ENCODE results near the gene GPHN.

Gene GPHN

DNA sequence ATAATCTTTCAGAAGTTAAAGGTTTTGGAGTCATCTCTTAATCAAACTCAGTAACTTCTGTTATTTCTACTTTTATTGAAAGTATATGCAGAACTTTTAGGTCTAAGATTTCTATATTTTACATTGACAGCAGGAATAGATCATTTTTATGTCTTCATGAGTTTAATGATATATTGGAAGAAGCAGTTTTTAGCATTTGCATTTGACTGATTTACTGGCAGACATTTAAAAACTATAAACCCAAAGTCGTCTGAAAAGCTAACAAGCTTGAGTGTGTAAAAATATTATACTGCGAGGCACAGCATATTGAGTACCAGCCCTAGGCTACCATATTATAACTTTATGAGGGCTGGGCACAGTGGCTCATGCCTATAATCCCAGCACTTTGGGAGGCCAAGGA lies 467.3 kb downstream of the GPHN start:
- H3K9ac ChIP-seq (ENCODE audit: low read depth, low read length): no peak overlapping the region
- H3K4me1 ChIP-seq (ENCODE audit: insufficient read depth, low read length): no peaks in the 10 kb centered on the region
- H3K27ac ChIP-seq (ENCODE audit: low read length): no peak overlapping the region
- H3K4me3 ChIP-seq (ENCODE audit: low read length): no peak overlapping the region
- H3K36me3 ChIP-seq (ENCODE audit: insufficient read depth, low read depth, low read length): no peaks in the 10 kb centered on the region
- H3K27me3 ChIP-seq (ENCODE audit: insufficient read depth, low read length): no peaks in the 10 kb centered on the region
- H3K9me3 ChIP-seq (ENCODE audit: insufficient read depth, low read depth, low read length): no peaks in the 10 kb centered on the region

GRCh38 chr14:66979101-66979974 lies 471.4 kb downstream of the GPHN start:
- Histone ChIP-seq H3K27ac (ENCODE audit: low read length) (no peak overlapping the region), H3K9ac (ENCODE audit: low read depth, low read length) (no peak overlapping the region), H3K9me3 (ENCODE audit: insufficient read depth, low read depth, low read length) (no peaks in the 10 kb centered on the region), H3K36me3 (ENCODE audit: insufficient read depth, low read depth, low read length) (no peaks in the 10 kb centered on the region), H3K4me1 (ENCODE audit: insufficient read depth, low read length) (no peaks in the 10 kb centered on the region), H3K27me3 (ENCODE audit: insufficient read depth, low read length) (no peaks in the 10 kb centered on the region), H3K4me3 (ENCODE audit: low read length) (no peak overlapping the region)

GRCh38 chr14:66982247-66982646 lies 474.3 kb downstream of the GPHN start:
- no peaks in the 10 kb centered on the region for H3K4me1 ChIP-seq (ENCODE audit: insufficient read depth, low read length)
- H3K27me3 ChIP-seq (ENCODE audit: insufficient read depth, low read length): no peaks in the 10 kb centered on the region
- H3K27ac ChIP-seq (ENCODE audit: low read length): no peak overlapping the region
- H3K9ac ChIP-seq (ENCODE audit: low read depth, low read length): no peak overlapping the region
- H3K4me3 ChIP-seq (ENCODE audit: low read length): no peak overlapping the region
- H3K36me3 ChIP-seq (ENCODE audit: insufficient read depth, low read depth, low read length): no peaks in the 10 kb centered on the region
- no peaks in the 10 kb centered on the region for H3K9me3 ChIP-seq (ENCODE audit: insufficient read depth, low read depth, low read length)

DNA sequence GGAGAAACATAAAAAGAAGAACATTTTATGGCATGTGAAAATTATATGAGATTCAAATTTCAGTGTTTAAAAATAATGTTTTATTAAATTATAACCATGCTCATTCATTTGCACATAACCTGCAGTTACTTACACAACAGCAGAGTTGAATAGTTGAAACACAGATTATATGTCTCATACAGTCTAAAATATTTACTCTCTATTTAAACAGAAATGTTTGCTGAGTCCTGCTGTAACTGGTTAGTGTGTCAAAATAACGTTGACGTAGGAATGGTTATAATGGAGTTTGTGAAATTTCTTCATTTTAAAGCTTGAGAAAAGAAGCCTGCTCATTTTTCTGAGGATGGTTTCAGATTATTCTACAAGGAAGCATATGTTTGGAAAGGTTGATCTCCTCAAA lies 484.8 kb downstream of the GPHN start:
- H3K9me3 ChIP-seq (ENCODE audit: insufficient read depth, low read depth, low read length): no peaks in the 10 kb centered on the region
- no peak overlapping the region for H3K27ac ChIP-seq (ENCODE audit: low read length)
- no peaks in the 10 kb centered on the region for H3K27me3 ChIP-seq (ENCODE audit: insufficient read depth, low read length)
- H3K36me3 ChIP-seq (ENCODE audit: insufficient read depth, low read depth, low read length): no peaks in the 10 kb centered on the region
- H3K9ac ChIP-seq (ENCODE audit: low read depth, low read length): no peak overlapping the region
- H3K4me1 ChIP-seq (ENCODE audit: insufficient read depth, low read length): no peaks in the 10 kb centered on the region
- no peak overlapping the region for H3K4me3 ChIP-seq (ENCODE audit: low read length)

DNA sequence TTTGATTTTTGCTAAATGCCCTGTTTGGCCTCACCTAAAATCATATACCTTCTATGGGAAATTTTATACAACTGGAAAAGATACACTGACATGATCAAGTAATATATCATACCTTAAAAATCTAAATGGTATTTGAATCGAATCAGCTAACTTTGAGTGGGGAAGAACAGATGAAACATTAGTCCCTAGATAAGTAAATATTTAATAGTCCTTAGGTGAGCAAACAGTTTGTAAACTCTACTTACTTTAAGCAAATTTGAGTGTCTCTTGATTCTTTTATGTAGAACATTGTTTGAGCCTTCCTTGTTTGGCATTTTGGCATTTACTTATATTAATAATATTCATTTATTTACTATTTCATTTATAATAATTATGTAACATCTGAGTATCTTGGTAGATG lies 485.6 kb downstream of the GPHN start:
- Histone ChIP-seq H3K4me1 (ENCODE audit: insufficient read depth, low read length) (no peaks in the 10 kb centered on the region), H3K9me3 (ENCODE audit: insufficient read depth, low read depth, low read length) (no peaks in the 10 kb centered on the region), H3K27me3 (ENCODE audit: insufficient read depth, low read length) (no peaks in the 10 kb centered on the region), H3K4me3 (ENCODE audit: low read length) (no peak overlapping the region), H3K36me3 (ENCODE audit: insufficient read depth, low read depth, low read length) (no peaks in the 10 kb centered on the region), H3K9ac (ENCODE audit: low read depth, low read length) (no peak overlapping the region), H3K27ac (ENCODE audit: low read length) (no peak overlapping the region)

DNA sequence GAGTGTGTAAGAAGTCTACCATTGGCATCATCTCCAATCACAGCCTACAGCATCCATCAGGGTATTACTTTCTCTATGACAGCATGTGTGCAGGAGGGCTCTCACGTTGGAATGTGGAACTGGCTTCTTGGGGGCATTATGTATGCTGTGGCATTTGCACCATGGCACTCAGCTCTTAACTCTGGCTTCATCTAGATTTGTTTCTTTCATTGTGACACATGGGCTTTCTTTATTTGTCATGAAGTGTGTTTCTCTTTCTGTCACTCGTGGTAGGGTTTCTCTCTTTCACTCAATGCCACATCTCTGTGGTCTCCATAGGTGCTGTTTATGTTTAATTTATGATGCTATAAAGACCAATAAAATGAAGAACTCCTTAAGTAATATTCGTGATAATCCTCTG lies 490.1 kb downstream of the GPHN start:
- Histone ChIP-seq H3K4me3 (ENCODE audit: low read length) (no peak overlapping the region), H3K9ac (ENCODE audit: low read depth, low read length) (no peak overlapping the region), H3K4me1 (ENCODE audit: insufficient read depth, low read length) (no peaks in the 10 kb centered on the region), H3K27me3 (ENCODE audit: insufficient read depth, low read length) (no peaks in the 10 kb centered on the region), H3K9me3 (ENCODE audit: insufficient read depth, low read depth, low read length) (no peaks in the 10 kb centered on the region), H3K27ac (ENCODE audit: low read length) (no peak overlapping the region), H3K36me3 (ENCODE audit: insufficient read depth, low read depth, low read length) (no peaks in the 10 kb centered on the region)

DNA sequence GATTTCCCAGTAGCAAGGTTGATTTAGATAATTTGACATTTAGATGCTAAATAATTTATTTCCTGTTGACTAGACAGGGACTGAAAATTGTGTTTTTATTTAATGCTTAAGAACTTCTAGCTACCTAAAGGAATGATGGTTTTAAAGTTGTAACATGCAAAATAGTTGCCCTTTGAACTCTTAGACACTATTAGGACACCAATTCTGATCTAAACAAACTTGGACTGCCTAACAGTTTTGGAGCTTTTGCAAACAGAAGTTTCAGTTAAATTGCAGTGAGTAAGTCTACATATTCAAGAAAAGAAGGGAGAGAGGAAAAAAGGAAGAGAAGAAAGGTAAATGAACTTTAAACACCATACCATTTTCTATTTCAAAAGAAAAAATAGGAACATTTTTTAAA lies 492.0 kb downstream of the GPHN start:
- Histone ChIP-seq H3K9me3 (ENCODE audit: insufficient read depth, low read depth, low read length) (no peaks in the 10 kb centered on the region), H3K4me1 (ENCODE audit: insufficient read depth, low read length) (no peaks in the 10 kb centered on the region), H3K27me3 (ENCODE audit: insufficient read depth, low read length) (no peaks in the 10 kb centered on the region), H3K4me3 (ENCODE audit: low read length) (no peak overlapping the region), H3K27ac (ENCODE audit: low read length) (no peak overlapping the region), H3K9ac (ENCODE audit: low read depth, low read length) (no peak overlapping the region), H3K36me3 (ENCODE audit: insufficient read depth, low read depth, low read length) (no peaks in the 10 kb centered on the region)

DNA sequence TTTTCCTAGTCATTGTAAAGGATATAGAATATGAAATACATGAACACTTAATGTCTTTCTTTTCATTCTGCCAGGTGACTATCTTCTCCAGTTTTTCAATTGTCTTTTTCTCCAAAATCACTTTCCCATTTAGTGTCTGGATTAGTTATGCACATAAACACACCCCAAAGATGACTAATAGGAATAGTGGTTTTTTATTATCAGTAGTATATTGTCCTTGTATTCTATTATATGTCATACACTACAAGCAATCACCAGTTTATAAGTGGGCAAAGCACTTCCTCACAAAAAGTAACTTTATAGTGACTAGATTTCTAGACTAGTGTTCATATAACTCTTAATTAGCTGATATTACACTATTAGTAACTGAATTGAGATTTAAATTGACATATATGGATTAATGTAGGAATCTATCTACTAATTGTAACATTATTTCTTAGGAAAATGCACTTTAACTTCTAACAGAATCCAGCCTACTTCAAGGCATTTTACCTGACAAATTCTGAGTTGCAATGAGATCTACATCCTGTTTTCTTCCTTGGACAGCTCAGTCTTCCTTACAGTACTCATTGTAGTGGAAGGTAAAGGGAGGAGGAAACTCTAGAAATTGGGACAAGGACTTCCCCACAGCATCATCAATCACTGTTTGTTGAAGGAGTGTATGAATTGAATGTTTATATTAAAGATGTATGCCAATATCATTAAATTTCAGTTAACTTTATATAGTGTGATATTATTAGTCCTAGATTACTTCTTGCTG lies 495.2 kb downstream of the GPHN start:
- Histone ChIP-seq H3K4me1 (ENCODE audit: insufficient read depth, low read length) (no peaks in the 10 kb centered on the region), H3K9me3 (ENCODE audit: insufficient read depth, low read depth, low read length) (no peaks in the 10 kb centered on the region), H3K36me3 (ENCODE audit: insufficient read depth, low read depth, low read length) (no peaks in the 10 kb centered on the region), H3K27me3 (ENCODE audit: insufficient read depth, low read length) (no peaks in the 10 kb centered on the region), H3K27ac (ENCODE audit: low read length) (no peak overlapping the region), H3K4me3 (ENCODE audit: low read length) (no peak overlapping the region), H3K9ac (ENCODE audit: low read depth, low read length) (no peak overlapping the region)

GRCh38 chr14:67004521-67004920 lies 496.6 kb downstream of the GPHN start:
- H3K9me3 ChIP-seq (ENCODE audit: insufficient read depth, low read depth, low read length): no peaks in the 10 kb centered on the region
- H3K27me3 ChIP-seq (ENCODE audit: insufficient read depth, low read length): no peaks in the 10 kb centered on the region
- H3K4me1 ChIP-seq (ENCODE audit: insufficient read depth, low read length): no peaks in the 10 kb centered on the region
- no peak overlapping the region for H3K27ac ChIP-seq (ENCODE audit: low read length)
- no peak overlapping the region for H3K9ac ChIP-seq (ENCODE audit: low read depth, low read length)
- H3K4me3 ChIP-seq (ENCODE audit: low read length): no peak overlapping the region
- no peaks in the 10 kb centered on the region for H3K36me3 ChIP-seq (ENCODE audit: insufficient read depth, low read depth, low read length)

DNA sequence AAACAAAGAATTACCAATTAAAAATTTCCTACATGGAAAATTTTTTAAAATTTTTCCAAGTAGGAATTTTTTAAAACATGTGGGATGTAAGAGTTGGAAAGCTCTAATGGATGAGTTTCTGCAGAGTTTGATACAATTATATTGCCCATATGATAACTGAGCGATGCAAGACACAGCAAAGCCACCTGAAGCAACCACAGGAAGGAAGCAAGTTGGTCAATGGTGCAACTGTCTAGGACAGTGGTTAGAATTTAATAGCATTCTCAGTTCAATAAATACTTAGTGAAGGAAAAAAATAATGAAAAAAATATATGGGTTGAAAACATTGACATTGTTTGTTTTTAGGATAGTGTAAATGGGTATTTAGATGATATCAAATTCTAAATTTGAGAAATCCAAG lies 502.7 kb downstream of the GPHN start:
- H3K9me3 ChIP-seq (ENCODE audit: insufficient read depth, low read depth, low read length): no peaks in the 10 kb centered on the region
- H3K36me3 ChIP-seq (ENCODE audit: insufficient read depth, low read depth, low read length): no peaks in the 10 kb centered on the region
- no peaks in the 10 kb centered on the region for H3K4me1 ChIP-seq (ENCODE audit: insufficient read depth, low read length)
- no peak overlapping the region for H3K9ac ChIP-seq (ENCODE audit: low read depth, low read length)
- H3K27ac ChIP-seq (ENCODE audit: low read length): no peak overlapping the region
- no peak overlapping the region for H3K4me3 ChIP-seq (ENCODE audit: low read length)
- no peaks in the 10 kb centered on the region for H3K27me3 ChIP-seq (ENCODE audit: insufficient read depth, low read length)

GRCh38 chr14:67016856-67017255 lies 508.9 kb downstream of the GPHN start:
- no peaks in the 10 kb centered on the region for H3K27me3 ChIP-seq (ENCODE audit: insufficient read depth, low read length)
- H3K4me3 ChIP-seq (ENCODE audit: low read length): no peak overlapping the region
- no peak overlapping the region for H3K9ac ChIP-seq (ENCODE audit: low read depth, low read length)
- no peaks in the 10 kb centered on the region for H3K4me1 ChIP-seq (ENCODE audit: insufficient read depth, low read length)
- no peaks in the 10 kb centered on the region for H3K36me3 ChIP-seq (ENCODE audit: insufficient read depth, low read depth, low read length)
- no peaks in the 10 kb centered on the region for H3K9me3 ChIP-seq (ENCODE audit: insufficient read depth, low read depth, low read length)
- H3K27ac ChIP-seq (ENCODE audit: low read length): no peak overlapping the region

DNA sequence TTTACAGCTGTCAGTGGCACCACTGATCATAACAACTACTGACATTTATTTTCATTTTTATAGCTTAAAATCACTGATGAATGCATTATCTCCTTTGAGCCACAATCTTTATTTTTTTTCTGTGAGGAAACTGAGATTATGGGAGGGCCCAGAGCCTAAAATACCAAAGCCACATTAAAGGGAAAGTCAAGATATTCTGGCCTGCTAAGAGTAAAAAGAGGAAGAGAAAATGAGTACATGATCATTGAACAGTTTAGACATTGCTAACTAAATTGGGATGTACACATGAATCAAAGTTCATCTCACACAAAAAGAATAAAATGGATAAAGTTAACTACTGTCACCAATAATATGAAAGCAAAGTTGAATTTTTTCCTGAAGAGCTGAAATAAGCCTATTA lies 510.8 kb downstream of the GPHN start:
- H3K9ac ChIP-seq (ENCODE audit: low read depth, low read length): no peak overlapping the region
- H3K9me3 ChIP-seq (ENCODE audit: insufficient read depth, low read depth, low read length): no peaks in the 10 kb centered on the region
- no peak overlapping the region for H3K4me3 ChIP-seq (ENCODE audit: low read length)
- H3K27me3 ChIP-seq (ENCODE audit: insufficient read depth, low read length): no peaks in the 10 kb centered on the region
- H3K36me3 ChIP-seq (ENCODE audit: insufficient read depth, low read depth, low read length): no peaks in the 10 kb centered on the region
- H3K4me1 ChIP-seq (ENCODE audit: insufficient read depth, low read length): no peaks in the 10 kb centered on the region
- H3K27ac ChIP-seq (ENCODE audit: low read length): no peak overlapping the region
